ENCODE data around the gene EP400. TPM values are rescaled to one million over a fixed set of nuclear protein-coding genes. Genes with fewer than 3 reads are reported as not detected.
"Not testable (repeated sequence)": the region's sequence is repeated elsewhere in the genome, so short reads cannot be mapped to it uniquely, and the experiment has no call there.

The EP400 gene
- total RNA-seq, 8 experiments from 2014 or later = 7.7 to 44.8 (median 17.2) TPM

DNA sequence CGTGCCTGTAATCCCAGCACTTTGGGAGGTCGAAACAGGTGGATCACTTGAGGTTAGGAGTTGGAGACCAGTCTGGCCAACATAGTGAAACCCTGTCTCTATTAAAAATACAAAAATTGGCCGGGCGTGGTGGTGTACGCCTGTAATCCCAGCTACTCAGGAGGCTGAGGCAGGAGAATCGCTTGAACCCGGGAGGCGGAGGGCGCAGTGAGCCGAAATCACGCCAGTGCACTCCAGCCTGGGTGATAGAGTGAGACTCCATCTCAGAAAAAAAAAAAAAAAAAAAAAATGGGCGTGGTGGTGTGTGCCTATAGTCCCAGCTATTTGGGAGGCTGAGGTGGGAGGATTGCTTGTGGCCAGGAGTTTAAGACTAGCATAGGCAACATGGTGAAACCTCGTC lies 4.7 kb downstream of the EP400 start:
- H3K4me3 ChIP-seq; H3K27ac ChIP-seq; H3K4me1 ChIP-seq (replicated peaks in 1 of 2); in situ Hi-C loops (cut with MboI; ENCODE audit: low pct_unique_long_range_greater_than_20kb in 2 of 9, low sequenced_read_pairs in 9 of 9, unreplicated experiment in 9 of 9); ATAC-seq (replicated peaks in 6 of 8): not testable (repeated sequence)
- WGBS, 10 experiments = 77 to 100% (median 97%) methylated on average over 1 to 13 of the region's 13 CpGs; no CpG with 5 or more reads in 2 of the 10 experiments

DNA sequence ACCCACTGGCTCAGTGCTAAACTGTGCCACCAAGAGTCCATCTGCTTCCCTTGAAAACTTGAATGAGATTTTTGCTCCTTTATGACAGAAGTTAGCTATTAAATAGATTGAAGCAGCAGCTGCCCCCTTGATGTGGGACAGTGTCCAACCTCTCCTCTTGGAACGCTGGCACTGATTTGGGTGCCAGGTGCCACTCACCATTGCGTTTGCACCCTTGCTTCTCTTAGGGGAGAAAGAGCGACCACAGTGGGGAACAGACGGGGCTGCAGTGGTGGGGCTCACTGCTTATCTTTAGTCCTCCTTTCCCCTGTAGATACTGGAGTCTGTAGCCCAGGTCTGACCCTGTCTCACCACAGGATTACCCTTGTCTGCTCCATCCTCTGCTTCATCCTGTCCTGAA lies 9.4 kb downstream of the EP400 start:
- in situ Hi-C loops (cut with MboI; ENCODE audit: low pct_unique_long_range_greater_than_20kb in 2 of 9, low sequenced_read_pairs in 9 of 9, unreplicated experiment in 9 of 9) = no loop called here
- Histone ChIP-seq H3K4me3 (no peak overlapping the region), H3K4me1 (replicated peaks in 1 of 2) (peaks cover 0 to 7% of the 10 kb centered on the region in 2 donors), H3K27ac (no peak overlapping the region)
- ATAC-seq (replicated peaks in 6 of 8) = peak in 1 of 8 experiments; percentile 7
- 40 to 83% methylated on average over 1 of the region's 4 CpGs; no CpG with 5 or more reads in 8 of the 10 experiments for WGBS, 10 experiments

DNA sequence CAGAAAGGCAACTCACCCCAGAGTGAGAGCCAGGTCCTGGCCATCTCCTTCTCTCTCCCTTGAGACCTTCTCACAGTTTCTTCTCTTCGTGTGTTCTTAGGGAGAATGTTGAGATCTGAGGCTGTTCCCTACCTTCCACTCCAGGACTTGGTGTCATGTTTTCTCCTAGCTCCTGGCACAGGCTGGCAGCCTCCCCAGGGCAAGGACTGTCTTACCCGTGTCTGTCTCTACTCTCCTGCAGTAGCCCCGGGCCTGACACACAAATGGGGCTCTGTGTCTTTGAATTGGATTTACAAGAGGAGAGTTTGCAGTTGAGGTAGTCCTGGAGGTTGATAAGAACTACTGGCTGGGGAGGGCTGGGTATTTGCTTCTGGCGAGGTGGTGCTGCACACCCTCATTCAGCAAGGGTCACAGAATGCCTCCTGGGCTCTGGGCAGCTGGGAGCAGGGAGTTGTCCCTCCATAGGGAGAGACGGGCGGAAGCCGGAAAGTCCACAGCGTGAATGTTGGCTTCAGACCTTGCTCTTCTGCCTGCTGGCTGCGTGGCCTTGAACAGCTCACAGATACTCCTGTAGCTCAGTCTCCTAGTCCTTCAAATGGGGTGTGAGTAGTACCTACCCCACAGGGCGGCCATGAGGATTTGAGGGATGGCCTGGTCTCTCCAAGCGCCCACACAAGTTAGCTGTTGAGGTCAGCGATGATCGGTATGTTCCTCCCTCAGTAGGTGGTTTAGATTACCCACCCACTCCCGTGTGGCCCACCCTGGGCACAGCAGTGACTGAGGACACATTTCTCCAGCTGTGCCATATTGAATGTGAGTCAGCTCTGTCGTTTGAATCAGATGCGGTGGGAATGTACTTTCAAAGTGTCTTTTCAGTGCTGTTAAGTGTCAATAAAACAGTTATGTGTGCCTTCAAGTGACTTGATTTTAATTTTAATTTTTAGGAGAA lies 10.2 kb downstream of the EP400 start:
- Histone ChIP-seq H3K27ac (no peak overlapping the region), H3K4me1 (replicated peaks in 1 of 2) (peaks cover 0 to 7% of the 10 kb centered on the region in 2 donors), H3K4me3 (no peak overlapping the region)
- in situ Hi-C loops (cut with MboI; ENCODE audit: low pct_unique_long_range_greater_than_20kb in 2 of 9, low sequenced_read_pairs in 9 of 9, unreplicated experiment in 9 of 9) = no loop called here
- ATAC-seq (replicated peaks in 6 of 8) = peak in 5 of 8 experiments; percentile 8 to 82 (median 43)
- 17 to 96% (median 60%) methylated on average over 2 to 11 of the region's 16 CpGs; no CpG with 5 or more reads in 3 of the 10 experiments for WGBS, 10 experiments

DNA sequence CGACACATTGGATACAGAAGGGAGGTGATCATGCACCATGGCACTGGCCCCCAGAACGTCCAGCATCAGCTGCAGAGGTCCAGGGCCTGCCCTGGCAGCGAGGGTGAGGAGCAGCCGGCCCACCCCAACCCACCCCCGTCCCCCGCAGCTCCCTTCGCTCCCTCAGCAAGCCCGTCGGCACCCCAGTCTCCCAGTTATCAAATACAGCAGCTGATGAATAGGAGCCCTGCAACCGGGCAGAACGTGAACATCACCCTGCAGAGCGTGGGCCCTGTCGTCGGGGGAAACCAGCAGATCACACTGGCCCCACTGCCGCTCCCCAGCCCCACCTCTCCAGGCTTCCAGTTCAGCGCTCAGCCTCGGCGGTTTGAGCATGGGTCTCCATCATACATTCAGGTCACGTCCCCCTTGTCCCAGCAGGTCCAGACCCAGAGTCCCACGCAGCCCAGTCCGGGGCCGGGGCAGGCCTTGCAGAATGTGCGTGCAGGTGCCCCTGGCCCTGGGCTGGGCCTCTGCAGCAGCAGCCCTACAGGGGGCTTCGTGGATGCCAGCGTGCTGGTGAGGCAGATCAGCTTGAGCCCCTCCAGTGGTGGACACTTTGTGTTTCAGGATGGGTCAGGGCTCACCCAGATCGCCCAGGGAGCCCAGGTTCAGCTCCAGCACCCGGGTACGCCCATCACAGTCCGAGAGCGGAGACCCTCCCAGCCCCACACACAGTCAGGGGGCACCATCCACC lies 11.0 kb downstream of the EP400 start:
- H3K27ac ChIP-seq; H3K4me3 ChIP-seq; H3K4me1 ChIP-seq (replicated peaks in 1 of 2); in situ Hi-C loops (cut with MboI; ENCODE audit: low pct_unique_long_range_greater_than_20kb in 2 of 9, low sequenced_read_pairs in 9 of 9, unreplicated experiment in 9 of 9): not testable (repeated sequence)
- 100% methylated on average over 1 of the region's 30 CpGs; no CpG with 5 or more reads in 9 of the 10 experiments for WGBS, 10 experiments
- ATAC-seq (replicated peaks in 6 of 8) = peak in 5 of 8 experiments; percentile 25 to 32 (median 31)

DNA sequence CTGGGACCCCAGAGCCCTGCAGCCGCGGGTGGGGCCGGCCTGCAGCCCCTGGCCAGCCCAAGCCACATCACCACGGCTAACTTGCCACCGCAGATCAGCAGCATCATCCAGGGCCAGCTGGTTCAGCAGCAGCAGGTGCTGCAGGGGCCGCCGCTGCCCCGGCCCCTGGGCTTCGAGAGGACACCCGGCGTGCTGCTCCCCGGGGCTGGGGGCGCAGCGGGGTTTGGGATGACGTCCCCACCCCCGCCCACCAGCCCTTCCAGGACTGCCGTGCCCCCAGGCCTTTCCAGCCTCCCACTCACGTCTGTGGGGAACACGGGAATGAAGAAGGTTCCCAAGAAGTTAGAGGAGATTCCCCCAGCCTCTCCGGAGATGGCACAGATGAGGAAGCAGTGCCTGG lies 11.6 kb downstream of the EP400 start:
- H3K4me3 ChIP-seq; H3K27ac ChIP-seq; in situ Hi-C loops (cut with MboI; ENCODE audit: low pct_unique_long_range_greater_than_20kb in 2 of 9, low sequenced_read_pairs in 9 of 9, unreplicated experiment in 9 of 9); H3K4me1 ChIP-seq (replicated peaks in 1 of 2): not testable (repeated sequence)
- peak in 2 of 8 experiments; percentile 13 to 27 for ATAC-seq (replicated peaks in 6 of 8)
- no CpG with 5 or more reads among the region's 20 CpGs for WGBS, 10 experiments

DNA sequence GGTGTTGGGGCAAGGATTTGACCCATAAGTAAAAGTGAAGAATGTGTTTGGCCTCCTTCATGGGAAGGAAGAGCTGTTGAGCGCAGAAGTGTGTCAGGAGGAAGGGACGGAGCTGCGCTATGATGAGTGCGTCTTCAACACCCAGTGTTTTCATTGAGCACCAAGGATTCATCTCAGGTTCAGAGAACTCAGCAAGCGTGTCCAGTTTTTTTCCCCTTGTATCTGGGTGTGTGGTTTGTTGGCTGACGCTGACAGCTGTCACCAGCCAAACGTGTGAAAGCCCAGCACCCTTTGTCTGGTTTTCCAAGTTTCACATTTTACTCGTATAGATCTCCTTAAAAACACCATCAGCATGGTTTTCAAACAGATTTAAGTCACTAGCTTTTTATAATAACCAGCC lies 12.3 kb downstream of the EP400 start:
- in situ Hi-C loops (cut with MboI; ENCODE audit: low pct_unique_long_range_greater_than_20kb in 2 of 9, low sequenced_read_pairs in 9 of 9, unreplicated experiment in 9 of 9) = no loop called here
- Histone ChIP-seq H3K4me1 (replicated peaks in 1 of 2) (peaks cover 0 to 7% of the 10 kb centered on the region in 2 donors), H3K27ac (no peak overlapping the region), H3K4me3 (no peak overlapping the region)
- ATAC-seq (replicated peaks in 6 of 8) = no peak
- 81 to 100% (median 93%) methylated on average over 1 to 7 of the region's 8 CpGs; no CpG with 5 or more reads in 2 of the 10 experiments for WGBS, 10 experiments

DNA sequence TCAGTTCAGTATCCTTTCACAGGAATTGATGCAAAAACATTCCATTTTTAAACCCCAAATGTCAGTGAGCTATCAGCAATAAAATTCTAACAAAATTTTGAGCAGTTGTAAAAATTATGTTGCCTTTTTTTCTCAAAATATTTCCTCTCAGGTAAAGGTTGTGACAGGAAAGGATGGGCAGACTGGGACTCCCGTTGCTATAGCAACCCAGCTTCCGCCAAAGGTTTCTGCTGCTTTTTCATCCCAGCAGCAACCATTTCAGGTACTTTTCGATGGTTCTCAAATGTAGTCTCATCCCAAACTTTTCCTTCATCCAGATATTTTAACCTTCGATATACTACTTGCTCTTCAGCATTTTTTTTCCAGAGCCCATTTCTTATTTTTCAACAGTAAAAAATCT lies 13.6 kb downstream of the EP400 start:
- peaks cover 0 to 7% of the 10 kb centered on the region in 2 donors for H3K4me1 ChIP-seq (replicated peaks in 1 of 2)
- H3K4me3 ChIP-seq = no peak overlapping the region
- in situ Hi-C loops (cut with MboI; ENCODE audit: low pct_unique_long_range_greater_than_20kb in 2 of 9, low sequenced_read_pairs in 9 of 9, unreplicated experiment in 9 of 9) = no loop called here
- no peak for ATAC-seq (replicated peaks in 6 of 8)
- WGBS, 10 experiments = 73 to 93% (median 83%) methylated on average over 1 to 4 of the region's 4 CpGs; no CpG with 5 or more reads in 1 of the 10 experiments
- H3K27ac ChIP-seq = no peak overlapping the region

DNA sequence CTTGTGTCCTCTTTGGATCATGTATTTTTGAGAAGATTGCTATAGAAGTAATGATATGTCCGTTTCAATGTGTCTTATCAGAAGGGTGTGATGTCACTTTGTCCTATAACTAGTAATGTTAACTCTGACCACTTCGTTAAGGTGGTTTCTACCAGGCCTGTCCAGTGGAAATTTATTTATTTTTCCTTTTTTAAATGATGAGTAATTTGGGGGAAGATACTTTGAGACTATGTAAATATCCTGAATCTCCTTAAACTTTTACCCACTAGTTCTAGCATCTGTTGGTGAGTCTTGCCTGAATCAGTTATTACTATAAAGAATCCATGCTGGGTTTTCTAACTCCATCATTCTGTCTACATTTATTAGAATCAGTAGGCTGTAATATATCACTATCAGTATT lies 15.3 kb downstream of the EP400 start:
- 76 to 100% (median 93%) methylated on average over 1 to 2 of the region's 2 CpGs for WGBS, 10 experiments
- H3K27ac ChIP-seq = no peak overlapping the region
- in situ Hi-C loops (cut with MboI; ENCODE audit: low pct_unique_long_range_greater_than_20kb in 2 of 9, low sequenced_read_pairs in 9 of 9, unreplicated experiment in 9 of 9) = no loop called here
- H3K4me3 ChIP-seq = no peak overlapping the region
- no peak for ATAC-seq (replicated peaks in 6 of 8)
- peaks cover 0 to 7% of the 10 kb centered on the region in 2 donors for H3K4me1 ChIP-seq (replicated peaks in 1 of 2)

DNA sequence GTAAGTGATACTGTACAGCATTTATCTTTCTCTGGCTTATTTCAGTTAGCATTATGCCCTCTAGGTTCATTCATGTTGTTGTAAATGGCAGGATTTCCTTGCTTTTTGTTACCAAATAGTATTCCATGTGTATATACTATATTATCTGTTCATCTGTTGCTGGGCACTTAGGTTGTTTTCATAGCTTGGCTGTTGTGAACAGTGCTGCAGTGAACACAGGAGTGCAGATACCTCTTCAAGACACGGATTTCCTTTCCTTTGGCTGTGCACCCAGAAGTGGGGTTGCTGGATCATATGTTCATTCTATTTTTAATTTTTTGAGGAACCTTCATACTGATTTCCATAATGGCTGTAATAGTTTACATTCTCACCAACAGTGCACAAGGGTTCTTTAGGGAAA lies 21.5 kb downstream of the EP400 start:
- Histone ChIP-seq H3K27ac (no peak overlapping the region), H3K4me1 (replicated peaks in 1 of 2) (no peaks in the 10 kb centered on the region), H3K4me3 (no peak overlapping the region)
- in situ Hi-C loops (cut with MboI; ENCODE audit: low pct_unique_long_range_greater_than_20kb in 2 of 9, low sequenced_read_pairs in 9 of 9, unreplicated experiment in 9 of 9) = no loop called here
- WGBS, 10 experiments = 86 to 100% (median 100%) methylated on average over 1 of the region's 1 CpG; no CpG with 5 or more reads in 7 of the 10 experiments
- ATAC-seq (replicated peaks in 6 of 8) = peak in 1 of 8 experiments; percentile 22

DNA sequence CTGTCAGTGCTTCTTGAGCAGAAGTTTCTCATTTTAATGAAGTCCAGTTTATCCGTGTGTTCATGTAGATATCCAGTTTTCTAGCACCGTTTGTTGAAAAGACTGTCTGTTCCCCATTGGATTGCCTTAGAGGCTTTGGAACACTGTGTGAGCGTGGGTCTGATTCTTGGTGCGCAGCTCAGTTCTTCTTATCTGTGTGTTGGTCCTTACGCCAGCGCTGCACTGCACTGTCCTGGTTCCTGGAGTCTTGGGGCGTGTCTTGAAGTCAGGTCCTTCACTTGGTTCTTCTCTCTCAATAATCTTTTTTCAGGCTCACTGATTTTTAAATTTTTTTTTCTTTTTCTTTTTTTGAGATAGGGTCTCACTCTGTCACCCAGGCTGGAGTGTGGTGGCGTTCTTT lies 25.5 kb downstream of the EP400 start:
- H3K4me3 ChIP-seq = no peak overlapping the region
- no peaks in the 10 kb centered on the region for H3K4me1 ChIP-seq (replicated peaks in 1 of 2)
- in situ Hi-C loops (cut with MboI; ENCODE audit: low pct_unique_long_range_greater_than_20kb in 2 of 9, low sequenced_read_pairs in 9 of 9, unreplicated experiment in 9 of 9) = no loop called here
- ATAC-seq (replicated peaks in 6 of 8) = no peak
- H3K27ac ChIP-seq = no peak overlapping the region
- WGBS, 10 experiments = 80 to 100% (median 99%) methylated on average over 1 to 6 of the region's 8 CpGs; no CpG with 5 or more reads in 2 of the 10 experiments

DNA sequence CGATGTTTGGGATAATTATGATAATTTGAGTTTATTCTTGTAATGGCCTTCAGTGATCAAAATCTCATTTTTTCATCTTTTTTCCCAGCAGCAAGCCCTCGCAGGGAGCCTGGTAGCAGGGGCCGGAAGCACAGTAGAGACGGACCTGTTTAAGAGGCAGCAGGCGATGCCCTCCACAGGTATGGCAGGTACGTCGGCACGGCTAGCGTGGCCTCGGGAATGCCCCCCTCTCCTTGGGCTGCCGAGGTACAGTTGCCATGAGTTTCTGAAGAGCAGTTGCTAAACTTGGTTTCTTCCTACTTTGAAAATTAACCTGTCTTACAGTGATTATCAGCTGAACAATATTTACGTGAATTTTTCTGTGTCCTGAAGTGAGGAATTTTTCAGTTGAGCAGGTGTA lies 29.9 kb downstream of the EP400 start:
- Histone ChIP-seq H3K27ac (no peak overlapping the region), H3K4me3 (no peak overlapping the region), H3K4me1 (replicated peaks in 1 of 2) (no peaks in the 10 kb centered on the region)
- ATAC-seq (replicated peaks in 6 of 8) = no peak
- 78 to 100% (median 97%) methylated on average over 3 to 11 of the region's 12 CpGs; no CpG with 5 or more reads in 1 of the 10 experiments for WGBS, 10 experiments
- in situ Hi-C loops (cut with MboI; ENCODE audit: low pct_unique_long_range_greater_than_20kb in 2 of 9, low sequenced_read_pairs in 9 of 9, unreplicated experiment in 9 of 9) = no loop called here

DNA sequence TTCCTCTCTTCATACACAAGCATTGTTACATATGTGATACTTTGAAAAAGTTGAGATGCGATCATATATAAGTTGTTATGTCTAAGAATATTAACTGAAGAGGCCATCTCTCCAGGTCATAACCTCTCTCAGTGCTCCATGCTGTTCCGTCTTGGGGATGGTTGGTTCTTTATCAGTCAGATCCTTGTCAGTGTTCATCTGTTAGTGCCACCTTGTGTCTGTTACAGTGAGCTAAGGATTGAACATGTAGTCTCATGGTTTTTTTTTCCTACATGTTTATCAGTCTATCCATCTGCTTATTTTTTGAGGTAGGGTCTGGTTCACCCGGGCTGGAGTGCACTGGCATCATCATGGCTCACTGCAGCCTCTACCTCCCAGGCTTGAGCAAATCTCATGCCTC lies 30.5 kb downstream of the EP400 start:
- Histone ChIP-seq H3K4me1 (replicated peaks in 1 of 2) (no peaks in the 10 kb centered on the region), H3K27ac (no peak overlapping the region), H3K4me3 (no peak overlapping the region)
- WGBS, 10 experiments = 67 to 100% (median 92%) methylated on average over 1 to 3 of the region's 3 CpGs; no CpG with 5 or more reads in 2 of the 10 experiments
- peak in 1 of 8 experiments; percentile 24 for ATAC-seq (replicated peaks in 6 of 8)
- in situ Hi-C loops (cut with MboI; ENCODE audit: low pct_unique_long_range_greater_than_20kb in 2 of 9, low sequenced_read_pairs in 9 of 9, unreplicated experiment in 9 of 9) = no loop called here

DNA sequence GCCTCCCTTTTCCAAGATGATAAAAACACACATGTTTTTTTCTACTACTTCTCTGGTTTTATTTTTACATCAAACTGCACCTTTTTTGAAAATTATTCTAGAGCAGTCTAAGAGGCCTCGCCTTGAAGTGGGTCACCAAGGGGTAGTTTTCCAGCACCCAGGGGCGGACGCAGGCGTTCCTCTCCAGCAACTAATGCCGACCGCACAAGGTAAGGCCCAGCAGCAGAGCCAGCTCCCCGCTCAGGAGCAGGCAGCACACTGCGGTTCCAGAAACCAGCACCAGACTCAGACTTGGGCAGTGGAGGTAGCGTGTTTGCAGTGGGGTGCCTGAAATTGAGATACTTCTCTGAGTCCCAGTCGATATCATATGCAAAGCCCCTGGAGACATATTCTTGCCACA lies 31.6 kb downstream of the EP400 start:
- in situ Hi-C loops (cut with MboI; ENCODE audit: low pct_unique_long_range_greater_than_20kb in 2 of 9, low sequenced_read_pairs in 9 of 9, unreplicated experiment in 9 of 9) = no loop called here
- Histone ChIP-seq H3K27ac (no peak overlapping the region), H3K4me3 (no peak overlapping the region), H3K4me1 (replicated peaks in 1 of 2) (no peaks in the 10 kb centered on the region)
- no peak for ATAC-seq (replicated peaks in 6 of 8)
- WGBS, 10 experiments = 89 to 100% (median 98%) methylated on average over 2 to 7 of the region's 10 CpGs; no CpG with 5 or more reads in 4 of the 10 experiments
